Naive thymus-derived CD8-positive, alpha-beta T cell (primary cell): ENCODE measurements around the gene MMP12. TPM values are rescaled to one million over a fixed set of nuclear protein-coding genes. Genes with fewer than 3 reads are reported as not detected.

Experiments
- ATAC-seq, 2 donors: fragments of 150-1000 bp; cut with Tn5 transposase in 1 of 2; sonication (Bioruptor Pico), chemical (Tn5 transposase) in 1 of 2; 1 replicate in 1 of 2; 2 replicates in 1 of 2; pipeline ENCODE4 v1.10.0; 2021; ENCODE audit warnings: mild to moderate bottlenecking in 2 of 2, moderate library complexity in 2 of 2
- POLR2A ChIA-PET: fragments of 350-600 bp; sonication (Branson Sonifier 250); formaldehyde crosslinking; loops from one replicate; lab custom pipeline; 2021; ENCODE audit warnings: antibody characterized with exemption; lab: Charles Lee
- DNase-seq, 10 donors: peaks; one replicate each; pipeline versions ENCODE4 v3.0.0 to v3.0.0-alpha.2; 2020 to 2022
- H3K27ac Mint-ChIP-seq, 10 donors: one replicate each; pipeline ENCODE4 v1.8.0; 2020 to 2022; ENCODE audit warnings: mild to moderate bottlenecking in 10 of 10, mixed read lengths in 10 of 10, moderate library complexity in 4 of 10, inconsistent platforms in 1 of 10
- H3K27me3 Mint-ChIP-seq, 5 donors: one replicate each; pipeline ENCODE4 v1.8.0; 2021 to 2022; ENCODE audit warnings: mixed read lengths in 5 of 5
- H3K36me3 Mint-ChIP-seq, 3 donors: one replicate each; pipeline ENCODE4 v1.8.0; 2020 to 2022; ENCODE audit warnings: mixed read lengths in 3 of 3, mild to moderate bottlenecking in 2 of 3, inconsistent platforms in 1 of 3
- H3K4me1 Mint-ChIP-seq, 4 donors: one replicate each; pipeline ENCODE4 v1.8.0; 2021 to 2022; ENCODE audit warnings: mixed read lengths in 4 of 4
- H3K4me3 Mint-ChIP-seq, 10 donors: one replicate each; pipeline ENCODE4 v1.8.0; 2020 to 2022; ENCODE audit warnings: mild to moderate bottlenecking in 10 of 10, mixed read lengths in 10 of 10, moderate library complexity in 6 of 10, inconsistent platforms in 1 of 10
- H3K9me3 Mint-ChIP-seq, 9 donors: one replicate each; pipeline ENCODE4 v1.8.0; 2020 to 2022; ENCODE audit warnings: mixed read lengths in 9 of 9, mild to moderate bottlenecking in 3 of 9, inconsistent platforms in 1 of 9, moderate library complexity in 1 of 9
- polyA plus RNA-seq, 3 donors: library from polyadenylated mRNA; unstranded; fragments of 300-500 nt; fragmentation: Illumina TruSeq; gene quantifications; one replicate each; pipeline ENCODE4 v1.2.3, GENCODE V29; 2021
- total RNA-seq, 8 experiments: library from RNA in 2 of 8; stranded (reverse) in 2 of 8; gene quantifications; one replicate each; pipeline ENCODE4 v1.2.3 and lab custom pipeline; 2021 to 2026

MMP12 gene
- total and polyA plus RNA-seq, 5 experiments from 2014 or later, result not detected

DNA sequence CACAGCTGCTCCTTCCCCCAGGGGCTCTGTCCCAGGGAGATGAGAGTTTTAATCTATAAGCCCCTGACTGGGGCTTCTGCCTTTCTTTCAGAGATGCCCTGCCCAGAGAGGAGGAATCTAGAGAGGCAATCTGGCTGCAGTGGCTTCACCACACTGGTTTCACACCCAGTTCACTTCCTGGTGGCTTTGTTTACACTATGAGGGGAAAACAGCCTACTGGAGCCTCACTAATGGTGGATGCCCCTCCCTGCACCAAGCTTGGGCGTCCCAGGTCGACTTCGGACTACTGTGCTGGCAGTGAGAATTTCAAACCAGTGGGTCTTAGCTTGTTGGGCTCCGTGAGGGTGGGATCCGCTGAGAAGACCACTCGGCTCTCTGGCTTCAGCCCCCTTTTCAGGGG is 55.3 kb downstream of the MMP12 start:
- ATAC-seq (no peak), DNase-seq (no peak)
- H3K4me1 Mint-ChIP-seq, result no peaks in the 10 kb centered on the region
- H3K9me3 Mint-ChIP-seq, result peaks cover 6 to 37% (median 18%) of the 10 kb centered on the region in 9 donors
- peaks cover 0 to 14% (median 3%) of the 10 kb centered on the region in 3 donors for H3K36me3 Mint-ChIP-seq
- POLR2A ChIA-PET, result no interaction called here
- no peak overlapping the region for H3K4me3 Mint-ChIP-seq
- no peak overlapping the region for H3K27ac Mint-ChIP-seq
- H3K27me3 Mint-ChIP-seq, result peaks cover 0 to 17% (median 0%) of the 10 kb centered on the region in 5 donors

DNA sequence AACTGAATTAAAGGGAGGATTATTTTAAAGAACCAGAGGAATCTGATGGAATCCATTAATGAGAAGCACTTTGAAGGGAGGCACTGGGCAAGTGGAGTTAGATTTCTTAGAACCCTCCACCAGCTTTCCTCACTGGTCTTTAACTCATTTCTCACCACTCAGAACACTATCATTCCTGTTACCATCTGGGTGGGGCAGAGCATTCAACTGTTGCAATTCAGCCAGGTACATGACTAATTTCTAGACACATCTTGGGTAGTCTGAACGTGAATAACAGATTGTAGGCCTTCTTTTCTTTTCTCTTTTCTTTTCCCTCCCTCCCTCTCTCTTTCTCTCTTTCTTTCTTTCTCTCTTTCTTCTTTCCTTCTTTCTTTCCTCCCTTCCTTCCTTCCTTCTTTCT is 61.3 kb downstream of the MMP12 start:
- Mint-ChIP-seq H3K27me3 (peaks cover 0 to 22% (median 12%) of the 10 kb centered on the region in 5 donors), H3K4me1 (no peaks in the 10 kb centered on the region), H3K4me3 (no peak overlapping the region), H3K9me3 (peaks cover 6 to 35% (median 16%) of the 10 kb centered on the region in 9 donors), H3K36me3 (peaks cover 0 to 12% (median 4%) of the 10 kb centered on the region in 3 donors), H3K27ac (no peak overlapping the region)
- POLR2A ChIA-PET, result no interaction called here
- ATAC-seq (no peak), DNase-seq (no peak)

Other genes starting within 250 kb of the MMP12 start
- not detected for gene MMP20, start 249.7 kb downstream of the MMP12 start, total RNA-seq
- gene MMP20, start 249.7 kb downstream of the MMP12 start, polyA plus RNA-seq, result not detected
- not detected for gene MMP27, start 169.2 kb downstream of the MMP12 start, total RNA-seq
- gene MMP27, start 169.2 kb downstream of the MMP12 start, polyA plus RNA-seq, result not detected
- not detected for gene MMP8, start 150.0 kb downstream of the MMP12 start, total RNA-seq
- not detected for gene MMP8, start 150.0 kb downstream of the MMP12 start, polyA plus RNA-seq
- not detected for gene MMP10, start 94.4 kb downstream of the MMP12 start, total RNA-seq
- gene MMP10, start 94.4 kb downstream of the MMP12 start, polyA plus RNA-seq, result not detected
- not detected for gene MMP1, start 76.8 kb downstream of the MMP12 start, total RNA-seq
- not detected for gene MMP1, start 76.8 kb downstream of the MMP12 start, polyA plus RNA-seq
- gene MMP3, start 31.4 kb downstream of the MMP12 start, total RNA-seq, result not detected
- not detected for gene MMP3, start 31.4 kb downstream of the MMP12 start, polyA plus RNA-seq
- not detected for gene MMP13, start 80.8 kb upstream of the MMP12 start, total RNA-seq
- not detected for gene MMP13, start 80.8 kb upstream of the MMP12 start, polyA plus RNA-seq
- 10 to 100 TPM; 15.7 to 16.6 TPM for gene DCUN1D5, start 217.2 kb upstream of the MMP12 start, total RNA-seq
- 10 to 100 TPM; 20.0 to 22.9 (median 21.9) TPM for gene DCUN1D5, start 217.2 kb upstream of the MMP12 start, polyA plus RNA-seq
- 1 to 10 TPM; 2.4 to 3.2 TPM for gene DYNC2H1, start 234.4 kb upstream of the MMP12 start, total RNA-seq
- under 1 TPM; 0.54 to 0.99 (median 0.65) TPM for gene DYNC2H1, start 234.4 kb upstream of the MMP12 start, polyA plus RNA-seq